ENCODE results near the gene OSBPL9.

- TF ChIP-seq CTCF (IDR thresholded peaks at IDR 0.05 in 2 of 3, conservative IDR thresholded peaks at IDR 0.05 in 1 of 3; ENCODE audit: insufficient read depth in 2 of 3, low read depth in 1 of 3, low read length in 3 of 3) (no peak), ZSCAN29 (IDR thresholded peaks at IDR 0.05) (no peak), NR3C1 (CRISPR knock-in tag; IDR thresholded peaks at IDR 0.05) (no peak), THAP7 (CRISPR knock-in tag; IDR thresholded peaks at IDR 0.05) (no peak), ZNF224 (CRISPR knock-in tag; IDR thresholded peaks at IDR 0.05) (no peak), ZNF764 (CRISPR knock-in tag; IDR thresholded peaks at IDR 0.05; ENCODE audit: low read depth) (no peak), MXI1 (IDR thresholded peaks at IDR 0.05; ENCODE audit: low read depth, low read length) (no peak), EZH2 (IDR thresholded peaks at IDR 0.05; ENCODE audit: borderline replicate concordance, low read depth, low read length) (no peak), CREB1 (IDR thresholded peaks at IDR 0.05) (no peak), CREB1 (CRISPR knock-in tag; IDR thresholded peaks at IDR 0.05) (no peak), EP300 (IDR thresholded peaks at IDR 0.05; ENCODE audit: low read length) (no peak), ZBTB33 (CRISPR knock-in tag; IDR thresholded peaks at IDR 0.05) (no peak), GABPA (tag; conservative IDR thresholded peaks at IDR 0.05; ENCODE audit: low read depth) (no peak)
These were observed 141.4 kb downstream of the OSBPL9 start for GRCh38 chr1:51758310-51758709.
